Measurements from ENCODE around the gene ZFYVE27.

- TF ChIP-seq CTCF (IDR thresholded peaks at IDR 0.05): no peak
- TF ChIP-seq EP300 (IDR thresholded peaks at IDR 0.05): no peak
- no peak for TF ChIP-seq POLR2AphosphoS5 (IDR thresholded peaks at IDR 0.05)
Measured at GRCh38 chr10:97754726-97755125, 17.8 kb downstream of the ZFYVE27 start.

Data from stomach (tissue), 4 donors.